Measurements from ENCODE around the gene S100A3. TPM values are rescaled to one million over a fixed set of nuclear protein-coding genes. Genes with fewer than 3 reads are reported as not detected.

S100A3 gene
- polyA plus RNA-seq, 2 of the 4 experiments (the other 2 are of a cell fraction) = 25.0 to 74.0 TPM

GRCh38 chr1:153549741-153550397, 811 bp upstream of the S100A3 start:
- peak overlapping the region; percentile 96 to 97 for H3K27ac ChIP-seq
- no peak for TF ChIP-seq HOXB5 (CRISPR knock-in tag; IDR thresholded peaks at IDR 0.05)
- TF ChIP-seq MAZ (IDR thresholded peaks at IDR 0.05; ENCODE audit: borderline replicate concordance, low read depth, low read length) = no peak
- no peak for TF ChIP-seq GATA3 (IDR thresholded peaks at IDR 0.05; ENCODE audit: borderline replicate concordance)
- no peak for TF ChIP-seq EP300 (IDR thresholded peaks at IDR 0.05)
- no peak for TF ChIP-seq ZC3H11A (IDR thresholded peaks at IDR 0.05)
- no peak for TF ChIP-seq ZNF302 (CRISPR knock-in tag; IDR thresholded peaks at IDR 0.05)
- no peak for TF ChIP-seq CHD4 (IDR thresholded peaks at IDR 0.05; ENCODE audit: borderline replicate concordance)
- TF ChIP-seq POLR2A (IDR thresholded peaks at IDR 0.05; ENCODE audit: low read length) = no peak
- TF ChIP-seq MAFK (IDR thresholded peaks at IDR 0.05; ENCODE audit: partially characterized antibody) = no peak
- WGBS (ENCODE audit: missing lambda C conversion rate) = 92% methylated on average over 6 of the region's 6 CpGs
- ATAC-seq (no peak), DNase-seq (ENCODE audit: low read depth in 1 of 2, low spot score in 1 of 2) (no peak), FAIRE-seq (no peak)
- H3K9me3 ChIP-seq = no peaks in the 10 kb centered on the region
- POLR2A ChIA-PET = interaction anchor here (2.2 to 4.1 kb wide), 2 partner anchors 15 to 16 kb away, joined by 9 to 18 read pairs; no protein-coding TSS in a partner anchor
- no peak overlapping the region for H3K4me3 ChIP-seq
- peaks cover 78% of the 10 kb centered on the region for H3K4me1 ChIP-seq
- H3K4me2 ChIP-seq = peak overlapping the region; percentile 99
- CTCF ChIA-PET = interaction anchor here (0.8 to 16.2 kb wide), 8 partner anchors 9 to 196 kb away, joined by 3 to 141 read pairs (median 20); partner anchors contain the start of genes S100A2, S100A5 and S100A6

GRCh38 chr1:153547560-153548551, 1.2 kb downstream of the S100A3 start:
- CTCF ChIA-PET = interaction anchor here (0.6 to 16.2 kb wide), 6 partner anchors 14 to 195 kb away, joined by 3 to 141 read pairs (median 41); partner anchors contain the start of genes S100A2 and S100A6
- DNase-seq (ENCODE audit: low read depth in 1 of 2, low spot score in 1 of 2) = no peak
- WGBS (ENCODE audit: missing lambda C conversion rate) = 81% methylated on average over 18 of the region's 19 CpGs
- no peak for ATAC-seq
- H3K4me2 ChIP-seq = peak overlapping the region; percentile 99
- POLR2A ChIA-PET = interaction anchor here (0.8 to 6.8 kb wide), 3 partner anchors 14 to 20 kb away, joined by 4 to 114 read pairs (median 9); partner anchors contain the start of genes S100A2 and S100A6
- H3K4me3 ChIP-seq = no peak overlapping the region
- TF ChIP-seq KDM1A (IDR thresholded peaks at IDR 0.05; ENCODE audit: low read depth) (peak; percentile 35; the same call in 1 of the 2 replicates), CHD4 (IDR thresholded peaks at IDR 0.05; ENCODE audit: borderline replicate concordance) (no peak)
- no peaks in the 10 kb centered on the region for H3K9me3 ChIP-seq
- peak overlapping the region; percentile 96 to 97 for H3K27ac ChIP-seq
- H3K4me1 ChIP-seq = peaks cover 84% of the 10 kb centered on the region
- FAIRE-seq = no peak

GRCh38 chr1:153546796-153547559, 2.1 kb downstream of the S100A3 start:
- H3K4me1 ChIP-seq = peaks cover 85% of the 10 kb centered on the region
- ChIA-PET POLR2A (interaction anchor here (2.0 to 6.8 kb wide), 2 partner anchors 13 to 19 kb away, joined by 9 to 114 read pairs; partner anchors contain the start of genes S100A2 and S100A6), CTCF (interaction anchor here (3.5 to 16.2 kb wide), 5 partner anchors 9 to 35 kb away, joined by 19 to 141 read pairs (median 57); partner anchors contain the start of genes S100A2 and S100A6)
- peak overlapping the region; percentile 99 for H3K4me2 ChIP-seq
- ATAC-seq (no peak), DNase-seq (ENCODE audit: low read depth in 1 of 2, low spot score in 1 of 2) (no peak), FAIRE-seq (no peak)
- WGBS (ENCODE audit: missing lambda C conversion rate) = 58% methylated on average over 14 of the region's 14 CpGs
- no peak overlapping the region for H3K4me3 ChIP-seq
- peak overlapping the region; percentile 96 to 97 for H3K27ac ChIP-seq
- H3K9me3 ChIP-seq = no peaks in the 10 kb centered on the region
- TF ChIP-seq HEYL (CRISPR knock-in tag; IDR thresholded peaks at IDR 0.05) (no peak), MAX (IDR thresholded peaks at IDR 0.05) (peak; percentile 53; the same call in 1 of the 2 replicates), TFCP2L1 (CRISPR knock-in tag; IDR thresholded peaks at IDR 0.05) (no peak), RAD21 (conservative IDR thresholded peaks at IDR 0.05 in 1 of 2, IDR thresholded peaks at IDR 0.05 in 1 of 2) (no peak), MAFK (IDR thresholded peaks at IDR 0.05; ENCODE audit: partially characterized antibody) (peak; percentile 7)

GRCh38 chr1:153546371-153546770, 2.7 kb downstream of the S100A3 start:
- FAIRE-seq (no peak), ATAC-seq (no peak), DNase-seq (ENCODE audit: low read depth in 1 of 2, low spot score in 1 of 2) (no peak)
- POLR2A ChIA-PET = interaction anchor here (1.9 to 6.8 kb wide), 3 partner anchors 12 to 88 kb away, joined by 5 to 114 read pairs (median 10); partner anchors contain the start of genes CHTOP and S100A6
- CTCF ChIA-PET = interaction anchor here (1.0 to 16.2 kb wide), 6 partner anchors 9 to 35 kb away, joined by 3 to 141 read pairs (median 41); partner anchors contain the start of genes S100A2 and S100A6
- Histone ChIP-seq H3K4me3 (peak overlapping the region; percentile 62), H3K27ac (peak overlapping the region; percentile 96 to 97), H3K4me1 (peaks cover 91% of the 10 kb centered on the region), H3K9me3 (no peaks in the 10 kb centered on the region), H3K4me2 (peak overlapping the region; percentile 99)
- TF ChIP-seq KDM1A (IDR thresholded peaks at IDR 0.05; ENCODE audit: low read depth) (no peak), PHF8 (IDR thresholded peaks at IDR 0.05; ENCODE audit: borderline replicate concordance, low read depth) (no peak), CHD2 (IDR thresholded peaks at IDR 0.05; ENCODE audit: low read length, partially characterized antibody) (no peak), RNF2 (IDR thresholded peaks at IDR 0.05; ENCODE audit: borderline replicate concordance, low read depth) (no peak), EP300 (IDR thresholded peaks at IDR 0.05) (no peak), PBX3 (IDR thresholded peaks at IDR 0.05) (no peak), GATA3 (IDR thresholded peaks at IDR 0.05; ENCODE audit: borderline replicate concordance) (no peak), EHF (CRISPR knock-in tag; IDR thresholded peaks at IDR 0.05) (no peak), BHLHE40 (IDR thresholded peaks at IDR 0.05; ENCODE audit: low read depth, low read length) (no peak)
- WGBS (ENCODE audit: missing lambda C conversion rate) = 79% methylated on average over 7 of the region's 8 CpGs

All from A549 (cell line).